ENCODE data around the gene PRIM2. TPM values are rescaled to one million over a fixed set of nuclear protein-coding genes. Genes with fewer than 3 reads are reported as not detected.
A peak's percentile ranks its signal among the peaks of the same experiment; 100 is the strongest.
"Not testable (repeated sequence)": the region's sequence is repeated elsewhere in the genome, so short reads cannot be mapped to it uniquely, and the experiment has no call there.

Gene PRIM2
- total RNA-seq (10 to 100 TPM in 4 of 7 donors, 1 to 10 TPM in 3; 8.9 to 12.0 (median 10.8) TPM), polyA plus RNA-seq (1 to 10 TPM; 5.9 to 7.6 TPM)
- long read RNA-seq, donor 1, transcript PRIM2-207 (14 exons, 2,308 nt), result major isoform, 23 of 29 reads
- long read RNA-seq, donor 1, partial matches to known transcripts, result 1 of 29 reads
- long read RNA-seq, donor 1, other reads (novel, unspliced or antisense), result 5 of 29 reads
- long read RNA-seq, donor 2, transcript PRIM2-207 (14 exons, 2,308 nt), result major isoform, 5 of 5 reads
- long read RNA-seq, donor 2, partial matches to known transcripts, result 0 of 5 reads
- long read RNA-seq, donor 2, other reads (novel, unspliced or antisense), result 0 of 5 reads
- long read RNA-seq, donor 3, transcript PRIM2-207 (14 exons, 2,308 nt), result major isoform, 8 of 9 reads
- long read RNA-seq, donor 3, partial matches to known transcripts, result 0 of 9 reads
- long read RNA-seq, donor 3, other reads (novel, unspliced or antisense), result 1 of 9 reads

GRCh38 chr6:57317060-57317943 is at the start of gene PRIM2:
PRIM2 (plus strand) TSS chr6:57317630; CDS start chr6:57318446, 816 bp downstream.
- no peaks in the 10 kb centered on the region for H3K36me3 ChIP-seq
- TF ChIP-seq EP300 (IDR thresholded peaks at IDR 0.05) (no peak), POLR2A (IDR thresholded peaks at IDR 0.05) (no peak)
- TF ChIP-seq, protein P1, sequence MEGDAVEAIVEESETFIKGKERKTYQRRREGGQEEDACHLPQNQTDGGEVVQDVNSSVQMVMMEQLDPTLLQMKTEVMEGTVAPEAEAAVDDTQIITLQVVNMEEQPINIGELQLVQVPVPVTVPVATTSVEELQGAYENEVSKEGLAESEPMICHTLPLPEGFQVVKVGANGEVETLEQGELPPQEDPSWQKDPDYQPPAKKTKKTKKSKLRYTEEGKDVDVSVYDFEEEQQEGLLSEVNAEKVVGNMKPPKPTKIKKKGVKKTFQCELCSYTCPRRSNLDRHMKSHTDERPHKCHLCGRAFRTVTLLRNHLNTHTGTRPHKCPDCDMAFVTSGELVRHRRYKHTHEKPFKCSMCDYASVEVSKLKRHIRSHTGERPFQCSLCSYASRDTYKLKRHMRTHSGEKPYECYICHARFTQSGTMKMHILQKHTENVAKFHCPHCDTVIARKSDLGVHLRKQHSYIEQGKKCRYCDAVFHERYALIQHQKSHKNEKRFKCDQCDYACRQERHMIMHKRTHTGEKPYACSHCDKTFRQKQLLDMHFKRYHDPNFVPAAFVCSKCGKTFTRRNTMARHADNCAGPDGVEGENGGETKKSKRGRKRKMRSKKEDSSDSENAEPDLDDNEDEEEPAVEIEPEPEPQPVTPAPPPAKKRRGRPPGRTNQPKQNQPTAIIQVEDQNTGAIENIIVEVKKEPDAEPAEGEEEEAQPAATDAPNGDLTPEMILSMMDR (IDR thresholded peaks at IDR 0.05), result no peak
- H3K27ac ChIP-seq, result no peak within 1 kb of the TSS
- intact Hi-C loops (cut with DNase I), result loop anchor here in 3 of 4 donors (5.0 to 10.0 kb wide), 5 partner anchors 63 to 415 kb away; no protein-coding TSS in a partner anchor
- WGBS, 3 donors, result 0 to 1% (median 1%) methylated on average over 27 of the region's 27 CpGs
- H3K4me1 ChIP-seq (ENCODE audit: insufficient read depth), result peaks cover 4% of the 10 kb centered on the region
- peak; percentile 75 to 83 (median 77) for DNase-seq
- H3K9me3 ChIP-seq, result no peaks in the 10 kb centered on the region
- H3K27me3 ChIP-seq, result no peaks in the 10 kb centered on the region
- peak within 1 kb of the TSS; percentile 63 for H3K4me3 ChIP-seq

DNA sequence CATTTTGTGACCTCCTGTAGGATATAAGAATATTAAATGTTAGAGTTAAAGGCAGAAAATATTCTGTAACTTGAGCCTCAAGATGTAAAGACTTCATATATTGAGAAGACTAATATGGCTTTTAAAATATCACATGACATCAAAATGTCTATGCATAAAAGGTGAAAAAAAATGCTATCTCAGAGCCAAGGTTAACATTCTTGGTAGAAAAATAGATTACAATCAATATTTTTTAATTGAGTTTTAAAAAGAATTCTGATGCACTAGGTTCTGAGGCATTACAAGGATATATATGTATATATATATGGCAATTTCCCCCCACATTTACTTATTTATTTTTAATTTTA is 49.2 kb upstream of the PRIM2 start:
- Histone ChIP-seq H3K36me3 (no peaks in the 10 kb centered on the region), H3K27me3 (no peaks in the 10 kb centered on the region), H3K9me3 (no peaks in the 10 kb centered on the region), H3K27ac (no peak overlapping the region), H3K4me3 (no peak overlapping the region), H3K4me1 (ENCODE audit: insufficient read depth) (peaks cover 2% of the 10 kb centered on the region)
- no peak for DNase-seq
- intact Hi-C loops (cut with DNase I), result no loop called here
- TF ChIP-seq, protein P1 (IDR thresholded peaks at IDR 0.05), result no peak
- TF ChIP-seq EP300 (IDR thresholded peaks at IDR 0.05), result no peak
- no peak for TF ChIP-seq POLR2A (IDR thresholded peaks at IDR 0.05)

GRCh38 chr6:57274113-57274824 is 43.2 kb upstream of the PRIM2 start:
- 92 to 94% (median 93%) methylated on average over 17 of the region's 17 CpGs for WGBS, 3 donors
- H3K4me1 ChIP-seq (ENCODE audit: insufficient read depth); H3K27me3 ChIP-seq; H3K4me3 ChIP-seq; H3K36me3 ChIP-seq; H3K9me3 ChIP-seq; DNase-seq; H3K27ac ChIP-seq; intact Hi-C loops (cut with DNase I): not testable (repeated sequence)

DNA sequence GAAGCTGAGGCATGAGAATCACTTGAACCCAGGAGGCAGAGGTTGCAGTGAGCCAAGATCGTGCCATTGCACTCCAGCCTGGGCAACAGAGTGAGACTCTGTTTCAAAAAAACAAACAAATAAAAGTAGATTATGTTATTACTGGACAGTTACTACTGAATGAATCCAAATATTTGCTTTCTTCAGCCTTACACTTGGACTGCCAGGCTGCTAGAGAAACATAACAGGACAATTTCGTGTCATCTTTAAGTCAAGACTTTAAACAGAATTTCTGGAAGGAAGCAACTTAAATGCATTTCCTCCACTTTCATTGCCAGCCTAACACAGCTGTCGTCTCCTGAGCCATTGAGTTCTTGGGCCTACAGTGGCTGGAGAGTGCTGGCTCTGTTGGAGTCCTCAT is 42.0 kb upstream of the PRIM2 start:
- H3K9me3 ChIP-seq, result no peaks in the 10 kb centered on the region
- H3K27me3 ChIP-seq, result no peaks in the 10 kb centered on the region
- intact Hi-C loops (cut with DNase I), result no loop called here
- H3K27ac ChIP-seq, result no peak overlapping the region
- 82 to 91% (median 86%) methylated on average over 3 of the region's 3 CpGs for WGBS, 3 donors
- TF ChIP-seq, protein P1 (IDR thresholded peaks at IDR 0.05), result no peak
- TF ChIP-seq EP300 (IDR thresholded peaks at IDR 0.05) (no peak), POLR2A (IDR thresholded peaks at IDR 0.05) (no peak)
- H3K4me1 ChIP-seq (ENCODE audit: insufficient read depth), result no peaks in the 10 kb centered on the region
- no peak overlapping the region for H3K4me3 ChIP-seq
- DNase-seq, result no peak
- no peaks in the 10 kb centered on the region for H3K36me3 ChIP-seq
